Ishikawa (cell line): ENCODE data around the gene GTSE1.

ENCODE experiments used
- CREB1 ChIP-seq: IDR thresholded peaks from 2 replicates; pipeline ENCODE4 v1.6.1; 2012; ENCODE audit warnings: low read depth
- EGR1 ChIP-seq: IDR thresholded peaks from 2 replicates; pipeline ENCODE4 v1.6.1; 2012
- EP300 ChIP-seq: IDR thresholded peaks from 2 replicates; pipeline ENCODE4 v1.6.1; 2012; ENCODE audit warnings: borderline replicate concordance
- FOXM1 ChIP-seq: IDR thresholded peaks from 2 replicates; pipeline ENCODE4 v1.6.1; 2012; ENCODE audit warnings: low read depth, borderline replicate concordance
- NFIC ChIP-seq: IDR thresholded peaks from 2 replicates; pipeline ENCODE4 v1.6.1; 2012
- RAD21 ChIP-seq: IDR thresholded peaks from 2 replicates; pipeline ENCODE4 v1.6.1; 2012; ENCODE audit warnings: low read depth
- TAF1 ChIP-seq: IDR thresholded peaks from 2 replicates; pipeline ENCODE4 v1.6.1; 2012; ENCODE audit warnings: low read depth, mild to moderate bottlenecking
- TCF12 ChIP-seq: IDR thresholded peaks from 2 replicates; pipeline ENCODE4 v1.6.1; 2012; ENCODE audit warnings: low read depth
- TEAD4 ChIP-seq: IDR thresholded peaks from 2 replicates; pipeline ENCODE4 v1.6.1; 2012
- YY1 ChIP-seq: IDR thresholded peaks from 2 replicates; pipeline ENCODE4 v1.6.1; 2012; ENCODE audit warnings: low read depth
- ZBTB7A ChIP-seq: IDR thresholded peaks from 2 replicates; pipeline ENCODE4 v1.6.1; 2012; ENCODE audit warnings: low read depth
- TF ChIP-seq, protein P1 (sequence below): IDR thresholded peaks from 2 replicates; pipeline ENCODE4 v1.6.1; 2012
- TF ChIP-seq, protein P2 (sequence below): IDR thresholded peaks from 2 replicates; pipeline ENCODE4 v1.6.1; 2012; ENCODE audit warnings: low read depth, mild to moderate bottlenecking
- TF ChIP-seq, protein P3 (sequence below): IDR thresholded peaks from 2 replicates; pipeline ENCODE4 v1.6.1; 2012

GTSE1 gene

DNA sequence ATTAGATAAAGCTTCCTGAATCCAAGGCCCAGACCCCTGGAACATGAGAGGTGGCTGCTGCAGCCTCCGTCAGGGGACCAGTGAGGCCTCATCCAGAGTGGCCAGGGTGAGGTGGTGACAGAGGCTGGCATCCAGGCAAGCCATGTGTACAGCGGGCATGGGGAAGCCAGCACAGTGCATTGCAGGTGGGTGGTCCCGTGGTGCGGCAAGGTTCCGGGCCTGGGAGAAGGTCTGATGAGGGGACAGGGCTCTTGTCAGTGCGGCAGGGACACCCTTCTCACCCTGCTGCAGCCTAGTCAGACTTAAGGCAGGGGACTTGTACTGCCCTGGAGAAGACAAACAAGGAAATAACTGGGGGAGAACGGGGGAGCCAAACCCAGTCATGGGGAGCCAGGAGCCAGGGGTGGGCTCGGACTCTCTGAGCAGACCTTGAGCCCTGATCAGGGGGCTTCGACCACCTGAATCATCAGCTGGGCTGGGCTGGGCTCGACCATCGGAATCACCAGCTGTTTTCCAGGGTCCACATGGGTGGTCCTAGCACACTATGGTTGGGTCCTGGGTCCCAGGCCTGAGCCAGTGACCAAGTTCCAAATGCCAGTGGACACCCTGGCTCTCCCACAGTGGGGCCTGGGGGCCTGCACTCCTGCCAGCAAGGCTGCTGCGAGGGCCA, 23.8 kb upstream of the GTSE1 start:
- no peak for TF ChIP-seq NFIC
- no peak for TF ChIP-seq TEAD4
- TF ChIP-seq, protein P1, sequence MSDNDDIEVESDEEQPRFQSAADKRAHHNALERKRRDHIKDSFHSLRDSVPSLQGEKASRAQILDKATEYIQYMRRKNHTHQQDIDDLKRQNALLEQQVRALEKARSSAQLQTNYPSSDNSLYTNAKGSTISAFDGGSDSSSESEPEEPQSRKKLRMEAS: no peak
- no peak for TF ChIP-seq EGR1
- no peak for TF ChIP-seq FOXM1
- TF ChIP-seq CREB1: no peak

DNA sequence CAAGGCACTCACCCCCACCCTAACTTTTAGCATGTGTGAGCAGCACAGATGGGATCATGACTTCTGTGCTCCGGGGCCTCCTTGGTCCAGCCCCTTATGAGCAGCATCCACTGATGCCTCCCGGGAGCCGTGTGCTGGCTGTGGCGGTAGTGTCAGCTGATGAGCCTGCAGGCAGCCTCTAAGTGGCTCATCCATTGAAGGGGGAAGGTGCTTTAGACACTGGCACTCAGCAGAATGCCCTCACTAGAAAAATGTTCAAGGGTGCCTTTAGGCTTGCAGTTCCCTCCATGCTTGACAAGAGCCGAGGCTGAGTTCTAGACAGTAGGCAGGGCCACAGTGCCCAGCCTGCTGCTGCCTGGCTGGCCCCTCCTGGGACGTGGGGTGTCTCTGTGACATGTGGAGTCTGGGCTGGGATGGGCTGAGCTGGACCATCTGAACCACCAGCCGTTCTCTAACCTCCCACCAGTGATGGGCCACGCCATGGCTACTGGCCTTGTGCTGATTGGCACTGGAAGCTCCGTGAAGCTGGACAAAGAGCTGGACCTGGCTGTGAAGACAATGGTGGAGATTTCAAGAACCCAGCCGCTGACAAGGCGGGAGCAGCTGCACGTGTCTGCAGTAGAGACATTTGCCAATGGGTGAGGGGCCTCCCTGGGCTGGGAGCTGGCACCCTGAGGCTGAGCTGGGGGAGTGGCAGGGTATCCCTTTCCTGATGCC, 23.1 kb upstream of the GTSE1 start:
- TF ChIP-seq, protein P1: no peak
- TF ChIP-seq NFIC (no peak), YY1 (no peak)

DNA sequence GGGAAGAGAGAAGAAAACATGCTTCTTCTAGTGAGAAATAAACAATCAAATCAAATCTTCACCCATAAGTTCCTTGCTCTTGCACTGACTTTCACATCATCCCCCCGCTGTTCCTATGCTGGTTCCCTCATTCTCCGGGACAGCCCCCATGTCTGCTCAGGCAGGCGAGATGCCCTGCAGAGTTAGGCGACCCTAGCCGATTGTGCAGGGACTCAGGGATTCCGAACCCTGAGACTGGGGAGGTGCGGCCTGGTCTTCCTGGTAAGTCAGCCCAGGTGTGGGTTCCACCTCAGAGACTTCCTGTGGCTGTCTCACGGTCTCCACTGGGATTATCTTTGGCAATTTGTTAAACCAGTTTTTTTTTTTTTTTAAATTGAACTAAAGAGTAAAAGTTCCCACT, 22.3 kb upstream of the GTSE1 start:
- TF ChIP-seq RAD21 (no peak), TCF12 (no peak), NFIC (no peak), EGR1 (no peak), TEAD4 (no peak)
- TF ChIP-seq, protein P2, sequence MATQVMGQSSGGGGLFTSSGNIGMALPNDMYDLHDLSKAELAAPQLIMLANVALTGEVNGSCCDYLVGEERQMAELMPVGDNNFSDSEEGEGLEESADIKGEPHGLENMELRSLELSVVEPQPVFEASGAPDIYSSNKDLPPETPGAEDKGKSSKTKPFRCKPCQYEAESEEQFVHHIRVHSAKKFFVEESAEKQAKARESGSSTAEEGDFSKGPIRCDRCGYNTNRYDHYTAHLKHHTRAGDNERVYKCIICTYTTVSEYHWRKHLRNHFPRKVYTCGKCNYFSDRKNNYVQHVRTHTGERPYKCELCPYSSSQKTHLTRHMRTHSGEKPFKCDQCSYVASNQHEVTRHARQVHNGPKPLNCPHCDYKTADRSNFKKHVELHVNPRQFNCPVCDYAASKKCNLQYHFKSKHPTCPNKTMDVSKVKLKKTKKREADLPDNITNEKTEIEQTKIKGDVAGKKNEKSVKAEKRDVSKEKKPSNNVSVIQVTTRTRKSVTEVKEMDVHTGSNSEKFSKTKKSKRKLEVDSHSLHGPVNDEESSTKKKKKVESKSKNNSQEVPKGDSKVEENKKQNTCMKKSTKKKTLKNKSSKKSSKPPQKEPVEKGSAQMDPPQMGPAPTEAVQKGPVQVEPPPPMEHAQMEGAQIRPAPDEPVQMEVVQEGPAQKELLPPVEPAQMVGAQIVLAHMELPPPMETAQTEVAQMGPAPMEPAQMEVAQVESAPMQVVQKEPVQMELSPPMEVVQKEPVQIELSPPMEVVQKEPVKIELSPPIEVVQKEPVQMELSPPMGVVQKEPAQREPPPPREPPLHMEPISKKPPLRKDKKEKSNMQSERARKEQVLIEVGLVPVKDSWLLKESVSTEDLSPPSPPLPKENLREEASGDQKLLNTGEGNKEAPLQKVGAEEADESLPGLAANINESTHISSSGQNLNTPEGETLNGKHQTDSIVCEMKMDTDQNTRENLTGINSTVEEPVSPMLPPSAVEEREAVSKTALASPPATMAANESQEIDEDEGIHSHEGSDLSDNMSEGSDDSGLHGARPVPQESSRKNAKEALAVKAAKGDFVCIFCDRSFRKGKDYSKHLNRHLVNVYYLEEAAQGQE: no peak
- TF ChIP-seq, protein P1: no peak

DNA sequence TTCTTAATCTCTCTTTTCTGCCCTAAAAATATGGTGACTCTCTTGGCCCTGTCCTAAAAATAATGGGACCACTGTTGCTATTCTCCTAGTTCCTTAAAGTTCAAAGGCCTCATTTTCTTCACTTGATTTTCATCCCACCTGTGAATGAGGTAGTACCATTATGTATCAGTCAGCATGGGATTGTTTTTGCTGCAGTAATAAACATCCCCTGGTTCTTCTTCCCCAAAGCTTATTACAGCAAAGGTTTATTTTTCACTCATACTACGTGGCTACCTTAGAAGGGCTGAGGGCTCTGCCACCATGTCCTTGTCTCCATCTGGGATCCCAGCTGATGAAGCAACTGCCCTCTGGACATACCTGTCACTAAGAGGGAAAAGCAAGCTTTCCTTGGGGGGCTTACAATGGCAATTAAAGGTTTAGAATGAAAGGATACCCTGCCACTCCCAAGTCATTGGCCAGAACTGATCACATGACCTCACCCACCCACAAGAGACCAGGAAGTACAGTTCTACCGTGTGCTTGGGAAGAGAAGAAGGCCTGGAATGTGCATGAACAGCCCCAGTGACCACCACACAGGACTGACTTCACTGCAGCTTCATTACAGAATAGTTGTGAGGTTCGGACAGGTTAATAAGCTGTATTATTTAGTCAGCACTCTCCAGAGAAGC, 21.1 kb upstream of the GTSE1 start:
- TF ChIP-seq ZBTB7A: no peak
- TF ChIP-seq TEAD4: no peak
- TF ChIP-seq, protein P3, sequence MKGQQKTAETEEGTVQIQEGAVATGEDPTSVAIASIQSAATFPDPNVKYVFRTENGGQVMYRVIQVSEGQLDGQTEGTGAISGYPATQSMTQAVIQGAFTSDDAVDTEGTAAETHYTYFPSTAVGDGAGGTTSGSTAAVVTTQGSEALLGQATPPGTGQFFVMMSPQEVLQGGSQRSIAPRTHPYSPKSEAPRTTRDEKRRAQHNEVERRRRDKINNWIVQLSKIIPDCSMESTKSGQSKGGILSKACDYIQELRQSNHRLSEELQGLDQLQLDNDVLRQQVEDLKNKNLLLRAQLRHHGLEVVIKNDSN: peak; percentile 87

DNA sequence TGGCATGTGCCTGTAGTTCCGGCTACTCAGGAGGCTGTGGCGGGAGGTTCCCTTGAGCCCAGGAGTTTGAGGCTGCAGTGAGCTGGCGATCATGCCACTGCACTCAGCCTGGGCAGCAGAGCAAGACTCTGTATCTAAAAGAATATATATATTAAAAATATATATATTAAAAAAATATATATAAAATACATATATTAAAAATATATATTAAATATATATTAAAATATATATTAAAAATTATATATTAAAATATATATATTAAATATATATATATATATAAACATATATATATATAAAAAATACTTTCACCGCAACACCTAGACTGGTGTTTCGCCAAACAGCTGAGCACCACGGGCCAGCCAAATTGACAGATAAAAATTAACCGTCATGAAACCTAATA, 20.1 kb upstream of the GTSE1 start:
- TF ChIP-seq ZBTB7A (no peak), RAD21 (no peak), EGR1 (no peak), TAF1 (no peak), TEAD4 (no peak), EP300 (no peak), NFIC (no peak), CREB1 (no peak), TCF12 (no peak), FOXM1 (no peak)
- TF ChIP-seq, protein P2: no peak
- TF ChIP-seq, protein P3: no peak
- TF ChIP-seq, protein P1: no peak
